H9 (cell line): ENCODE measurements around the gene OTOS. TPM values are rescaled to one million over a fixed set of nuclear protein-coding genes. Genes with fewer than 3 reads are reported as not detected.

Source experiments
- DNase-seq: peaks from one replicate; pipeline ENCODE4 v3.0.0-alpha.2; 2017
- H2AFZ ChIP-seq: one replicate; pipeline ENCODE4 v1.6.1; 2013; ENCODE audit warnings: mild to moderate bottlenecking, low read length, control low read depth, moderate library complexity
- H2AK5ac ChIP-seq: 2 replicates; pipeline ENCODE4 v1.6.1; 2013; ENCODE audit warnings: low read length, control low read depth, mixed read lengths; ENCODE audit not compliant: insufficient read length
- H2BK120ac ChIP-seq: one replicate; pipeline ENCODE4 v1.6.1; 2013; ENCODE audit warnings: low read depth, mild to moderate bottlenecking, low read length, control low read depth, inconsistent platforms; ENCODE audit not compliant: poor library complexity, severe bottlenecking
- H2BK12ac ChIP-seq: 2 replicates; pipeline ENCODE4 v1.6.1; 2013; ENCODE audit warnings: low read length, control low read depth, mixed read lengths, low read depth; ENCODE audit not compliant: insufficient read length
- H2BK15ac ChIP-seq: 2 replicates; pipeline ENCODE4 v1.6.1; 2013; ENCODE audit warnings: low read depth, low read length, control low read depth
- H2BK20ac ChIP-seq: one replicate; pipeline ENCODE4 v1.6.1; 2013; ENCODE audit warnings: low read depth, mild to moderate bottlenecking, low read length, control low read depth, inconsistent platforms; ENCODE audit not compliant: poor library complexity, severe bottlenecking
- H2BK5ac ChIP-seq: 2 replicates; pipeline ENCODE4 v1.6.1; 2013; ENCODE audit warnings: low read length, control low read depth, mixed read lengths; ENCODE audit not compliant: insufficient read length
- H3K14ac ChIP-seq: 2 replicates; pipeline ENCODE4 v1.6.1; 2013; ENCODE audit warnings: low read length, control low read depth; ENCODE audit not compliant: insufficient read depth
- H3K18ac ChIP-seq: 2 replicates; pipeline ENCODE4 v1.6.1; 2013; ENCODE audit warnings: low read depth, mild to moderate bottlenecking, mixed read lengths, low read length, control low read depth; ENCODE audit not compliant: insufficient read length
- H3K23ac ChIP-seq: 2 replicates; pipeline ENCODE4 v1.6.1; 2013; ENCODE audit warnings: low read length, control low read depth, mixed read lengths, low read depth; ENCODE audit not compliant: insufficient read length
- H3K23me2 ChIP-seq: 2 replicates; pipeline ENCODE4 v1.6.1; 2013; ENCODE audit warnings: low read depth, mild to moderate bottlenecking, mixed read lengths, low read length, control low read depth; ENCODE audit not compliant: insufficient read length, poor library complexity, severe bottlenecking
- H3K27ac ChIP-seq: 2 replicates; pipeline ENCODE4 v1.5.1; 2013; ENCODE audit warnings: low read length, control low read depth, mixed read lengths, low read depth; ENCODE audit not compliant: insufficient read length
- H3K27me3 ChIP-seq: 2 replicates; pipeline ENCODE4 v1.6.1; 2013; ENCODE audit warnings: low read length, control low read depth, inconsistent platforms; ENCODE audit not compliant: insufficient read depth
- H3K4ac ChIP-seq: 2 replicates; pipeline ENCODE4 v1.6.1; 2013; ENCODE audit warnings: low read depth, mild to moderate bottlenecking, control low read depth, inconsistent platforms, low read length, moderate library complexity
- H3K4me1 ChIP-seq: 2 replicates; pipeline ENCODE4 v1.6.1; 2013; ENCODE audit warnings: low read length, control low read depth, inconsistent platforms; ENCODE audit not compliant: insufficient read depth
- H3K4me2 ChIP-seq: 2 replicates; pipeline ENCODE4 v1.6.1; 2013; ENCODE audit warnings: low read length, control low read depth, mixed read lengths; ENCODE audit not compliant: insufficient read length, insufficient read depth
- H3K56ac ChIP-seq: 2 replicates; pipeline ENCODE4 v1.6.1; 2013; ENCODE audit warnings: low read depth, mild to moderate bottlenecking, mixed read lengths, low read length, control low read depth; ENCODE audit not compliant: insufficient read length
- H3K79me1 ChIP-seq: 2 replicates; pipeline ENCODE4 v1.6.1; 2013; ENCODE audit warnings: low read depth, mild to moderate bottlenecking, moderate library complexity, low read length, control low read depth, inconsistent platforms; ENCODE audit not compliant: insufficient read depth, poor library complexity, severe bottlenecking
- H3K79me2 ChIP-seq: 2 replicates; pipeline ENCODE4 v1.6.1; 2013; ENCODE audit warnings: low read length, control low read depth, inconsistent platforms; ENCODE audit not compliant: insufficient read depth
- H3K9ac ChIP-seq: 2 replicates; pipeline ENCODE4 v1.6.1; 2013; ENCODE audit warnings: low read length, control low read depth, mixed read lengths; ENCODE audit not compliant: insufficient read length; ENCODE audit errors: extremely low read depth
- H3K9me3 ChIP-seq: one replicate; pipeline ENCODE4 v1.6.1; 2013; ENCODE audit warnings: low read depth, low read length, inconsistent platforms; ENCODE audit not compliant: control insufficient read depth
- H3T11ph ChIP-seq: one replicate; pipeline ENCODE4 v1.6.1; 2013; ENCODE audit warnings: mild to moderate bottlenecking, low read length, control low read depth, inconsistent platforms
- H4K20me1 ChIP-seq: one replicate; pipeline ENCODE4 v1.6.1; 2013; ENCODE audit not compliant: control insufficient read depth, insufficient read length, insufficient read depth
- H4K5ac ChIP-seq: 2 replicates; pipeline ENCODE4 v1.6.1; 2013; ENCODE audit warnings: low read depth, mild to moderate bottlenecking, mixed read lengths, low read length, control low read depth; ENCODE audit not compliant: insufficient read length
- H4K8ac ChIP-seq: replicated peaks from 2 replicates; pipeline ENCODE4 v1.6.1; 2013; ENCODE audit warnings: low read length, control low read depth, mixed read lengths, low read depth; ENCODE audit not compliant: insufficient read length
- H4K91ac ChIP-seq: 2 replicates; pipeline ENCODE4 v1.6.1; 2013; ENCODE audit warnings: low read depth, mild to moderate bottlenecking, moderate library complexity, mixed read lengths, low read length, control low read depth; ENCODE audit not compliant: insufficient read length
- H3K27ac Mint-ChIP-seq, 3 experiments: 2 replicates in 2 of 3; 3 replicates in 1 of 3; pipeline ENCODE4 v1.8.0; 2020 to 2021; ENCODE audit warnings: mixed read lengths in 3 of 3, mild to moderate bottlenecking in 1 of 3, moderate library complexity in 1 of 3
- H3K27me3 Mint-ChIP-seq: 2 replicates; pipeline ENCODE4 v1.8.0; 2021; ENCODE audit warnings: low read depth, mild to moderate bottlenecking, moderate library complexity, mixed read lengths
- H3K36me3 Mint-ChIP-seq, 3 experiments: 2 replicates in 2 of 3; 3 replicates in 1 of 3; pipeline ENCODE4 v1.8.0; 2020 to 2021; ENCODE audit warnings: low read depth in 3 of 3, mixed read lengths in 3 of 3; ENCODE audit not compliant: insufficient read depth in 1 of 3
- H3K4me1 Mint-ChIP-seq, 2 experiments: 2 replicates each; pipeline ENCODE4 v1.8.0; 2020; ENCODE audit warnings: mixed read lengths in 2 of 2
- H3K4me3 Mint-ChIP-seq, 2 experiments: 2 replicates in 1 of 2; 3 replicates in 1 of 2; pipeline ENCODE4 v1.8.0; 2020 to 2021; ENCODE audit warnings: mild to moderate bottlenecking in 2 of 2, mixed read lengths in 2 of 2, moderate library complexity in 1 of 2
- H3K9me3 Mint-ChIP-seq, 2 experiments: 2 replicates in 1 of 2; 3 replicates in 1 of 2; pipeline ENCODE4 v1.8.0; 2020; ENCODE audit warnings: mild to moderate bottlenecking in 2 of 2, mixed read lengths in 2 of 2, moderate library complexity in 1 of 2
- CTCF ChIP-seq: fragments of 200-600 bp; sonication (generic); conservative IDR thresholded peaks from 3 replicates; pipeline ENCODE4 v1.8.0; 2021; ENCODE audit warnings: antibody characterized with exemption, mild to moderate bottlenecking
- WGBS: extraction: QIAGEN DNeasy Blood & Tissue Kit; methylation state at CpG from one replicate; pipeline ENCODE4 v1.1.7; 2013; ENCODE audit warnings: missing lambda C conversion rate, low lambda C conversion rate, mixed read lengths; ENCODE audit not compliant: insufficient read length; ENCODE audit errors: extremely low coverage; 5-methylcytosine and 5-hydroxymethylcytosine counted together
- total RNA-seq: library from RNA; stranded (reverse); gene quantifications from 2 replicates; pipeline ENCODE4 v1.2.1, GENCODE V29; 2021

OTOS gene
- total RNA-seq, 1 experiment from 2014 or later = not detected

GRCh38 chr2:240151477-240152031 is 11.1 kb upstream of the OTOS start:
- peaks cover 8 to 13% of the 10 kb centered on the region in 2 experiments for H3K9me3 Mint-ChIP-seq

More at GRCh38 chr2:240151477-240152031, 11.1 kb upstream of the OTOS start:
- Histone ChIP-seq H3K27ac (no peak overlapping the region), H3K4me1 (no peaks in the 10 kb centered on the region), H2BK20ac (no peak overlapping the region), H3K18ac (no peak overlapping the region), H4K8ac (no peak overlapping the region), H2BK5ac (no peak overlapping the region), H4K5ac (no peak overlapping the region), H3K56ac (no peak overlapping the region), H4K91ac (no peak overlapping the region), H2AK5ac (no peak overlapping the region), H3K27me3 (no peaks in the 10 kb centered on the region), H3K4ac (no peak overlapping the region), H2BK120ac (no peak overlapping the region), H3K23me2 (no peaks in the 10 kb centered on the region), H3K9ac (no peak overlapping the region), H3K79me2 (no peaks in the 10 kb centered on the region), H3K79me1 (no peaks in the 10 kb centered on the region), H3K4me2 (no peak overlapping the region), H3K14ac (no peak overlapping the region; the same call in 1 of the 2 replicates), H3T11ph (no peak overlapping the region), H2BK12ac (no peak overlapping the region), H3K23ac (no peak overlapping the region), H3K9me3 (no peaks in the 10 kb centered on the region), H2BK15ac (no peak overlapping the region), H2AFZ (no peak overlapping the region), H4K20me1 (no peaks in the 10 kb centered on the region)
- peaks cover 0 to 4% (median 0%) of the 10 kb centered on the region in 3 experiments; a peak in 3 of 7 replicates for H3K36me3 Mint-ChIP-seq
- H3K27ac Mint-ChIP-seq = no peak overlapping the region
- peaks cover 31% of the 10 kb centered on the region for H3K27me3 Mint-ChIP-seq
- TF ChIP-seq CTCF = no peak
- no peak for DNase-seq
- no CpG with 5 or more reads among the region's 15 CpGs for WGBS
- H3K4me3 Mint-ChIP-seq = no peak overlapping the region
- H3K4me1 Mint-ChIP-seq = peaks cover 8 to 17% of the 10 kb centered on the region in 2 experiments
